ELR (cell line): ENCODE results near the gene MYLK2.

ENCODE experiments used
- DNase-seq: peaks from one replicate; pipeline ENCODE4 v3.0.0-alpha.2; 2015; ENCODE audit warnings: low read depth

The MYLK2 gene

DNA sequence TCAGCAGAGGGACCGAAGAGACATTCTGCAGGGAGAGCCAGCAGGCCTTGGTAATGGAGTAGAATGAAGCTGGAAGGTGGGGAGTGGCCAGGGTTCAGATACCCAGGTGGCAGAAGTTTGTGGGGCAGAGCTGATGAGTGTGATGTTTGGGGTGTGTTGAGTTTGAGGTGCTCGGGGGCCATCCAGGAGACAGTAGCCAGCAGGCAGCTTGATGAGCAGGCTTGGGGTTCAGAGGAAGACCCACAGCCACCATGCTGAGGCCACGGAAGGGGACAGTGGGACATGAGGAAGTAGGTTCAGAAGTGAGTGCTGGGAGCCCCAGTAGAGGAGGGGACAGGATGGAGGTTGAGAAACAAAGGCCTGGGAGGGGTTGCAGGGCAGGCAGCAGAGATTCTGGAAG, 37.4 kb downstream of the MYLK2 start:
- no peak for DNase-seq

DNA sequence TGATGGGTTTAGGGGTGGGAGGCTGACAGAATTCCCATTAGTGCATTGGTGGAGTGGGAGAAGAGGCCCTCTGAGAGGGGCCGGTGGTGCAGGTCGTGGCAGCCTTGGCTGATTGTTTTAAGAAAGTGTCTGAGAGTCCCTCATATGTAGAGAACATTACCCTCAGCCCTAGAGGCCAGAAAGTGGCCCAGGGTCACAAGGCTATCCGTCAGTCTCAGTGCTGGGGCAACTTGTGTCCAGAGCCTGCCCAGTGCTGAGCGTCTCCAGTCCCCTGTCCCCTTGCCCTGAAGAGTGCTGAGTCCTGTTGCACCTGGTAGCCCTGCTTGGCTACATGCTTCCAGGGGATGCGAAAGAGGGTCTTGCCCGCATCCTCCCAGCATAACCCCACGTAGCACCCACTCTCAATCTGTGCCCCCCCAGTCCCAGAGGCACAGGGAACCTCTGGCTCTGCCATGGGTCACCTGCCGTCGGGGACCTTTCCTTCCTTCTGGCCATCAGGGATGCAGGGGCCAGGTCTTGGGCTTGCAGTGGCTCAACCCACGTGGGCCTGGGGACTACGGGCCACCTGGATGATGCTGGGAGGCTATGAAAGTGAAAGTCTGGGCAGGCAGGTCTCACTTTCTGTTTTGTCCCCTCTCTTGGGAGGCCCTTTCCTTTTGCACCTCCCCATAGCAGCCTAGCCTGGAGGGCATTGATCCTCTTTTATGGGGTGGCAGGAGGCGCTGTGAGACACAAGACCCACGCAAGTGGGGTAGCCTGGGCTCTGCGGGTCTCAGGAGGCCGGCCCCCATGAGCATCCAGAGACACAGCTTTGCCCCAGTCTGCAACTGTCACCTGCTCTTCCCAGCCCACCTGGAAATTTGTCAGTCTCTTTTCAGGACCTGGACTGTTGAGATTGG, 39.0 kb downstream of the MYLK2 start:
- DNase-seq = no peak

DNA sequence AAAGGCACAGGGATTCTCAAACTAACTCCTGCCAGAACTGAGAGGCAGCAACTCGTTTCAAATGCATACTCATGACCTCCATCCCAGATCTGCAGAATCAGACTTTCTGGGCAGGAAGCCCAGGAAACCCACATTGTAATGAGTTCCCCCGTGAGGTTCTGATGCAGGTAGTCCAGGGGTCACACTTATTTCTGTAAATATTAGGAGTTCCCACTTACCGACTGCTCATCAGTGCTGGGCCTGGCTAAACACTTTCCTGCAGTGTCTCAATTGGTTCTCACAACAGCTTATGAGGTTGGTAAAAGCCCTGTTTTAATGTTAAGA, 39.6 kb downstream of the MYLK2 start:
- no peak for DNase-seq

DNA sequence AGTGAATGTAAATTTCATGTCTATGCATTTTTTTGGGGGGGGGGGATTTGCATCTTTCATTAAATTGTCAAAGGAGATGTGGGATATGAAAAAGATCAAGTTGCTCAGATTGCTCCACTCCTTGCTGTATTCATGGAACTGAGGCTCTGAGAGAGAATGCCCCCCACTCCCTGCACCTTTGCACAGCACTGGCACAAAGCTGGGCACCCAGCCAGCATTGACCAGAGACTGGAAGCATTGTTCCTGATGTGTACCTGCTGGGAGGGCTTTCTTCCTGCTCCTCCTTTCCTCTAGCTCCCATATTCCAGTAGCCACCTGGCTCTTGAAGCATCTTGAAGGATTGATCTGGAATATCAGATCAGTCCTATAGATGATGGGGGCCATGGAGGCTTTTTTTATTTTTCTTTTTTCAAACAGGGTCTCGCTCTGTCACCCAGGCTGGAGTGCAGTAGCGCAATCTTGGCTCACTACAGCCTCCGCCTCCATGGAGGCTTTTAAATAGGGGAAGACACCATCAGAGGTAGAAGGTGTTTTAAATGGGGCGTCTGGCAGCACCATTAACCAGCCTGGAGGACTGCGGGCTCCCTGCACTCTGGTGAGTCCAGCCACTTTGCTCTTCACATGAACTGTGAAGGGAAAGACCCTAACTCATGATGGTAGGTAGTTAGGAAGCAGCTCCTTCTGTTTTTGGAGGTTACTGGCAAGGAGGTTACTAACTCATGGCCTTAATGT, 40.3 kb downstream of the MYLK2 start:
- no peak for DNase-seq

DNA sequence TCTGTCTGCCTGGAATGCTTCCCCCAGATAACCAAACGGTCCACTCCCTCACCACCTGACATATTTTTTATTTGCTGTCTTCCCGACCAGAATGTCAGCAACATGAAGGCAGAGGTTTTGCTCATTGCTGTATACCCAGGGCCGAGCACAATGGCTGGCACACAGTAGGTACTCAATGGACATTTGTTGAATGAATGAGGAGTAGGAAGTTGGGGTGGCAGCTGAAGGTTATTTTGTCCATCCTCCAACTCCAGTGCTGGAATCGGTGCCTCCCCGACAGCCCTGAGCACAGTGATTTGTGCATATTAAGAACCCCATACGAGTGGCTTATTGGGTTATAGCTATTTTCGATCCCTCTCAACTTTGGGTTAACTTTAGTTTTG, 40.8 kb downstream of the MYLK2 start:
- DNase-seq = no peak

DNA sequence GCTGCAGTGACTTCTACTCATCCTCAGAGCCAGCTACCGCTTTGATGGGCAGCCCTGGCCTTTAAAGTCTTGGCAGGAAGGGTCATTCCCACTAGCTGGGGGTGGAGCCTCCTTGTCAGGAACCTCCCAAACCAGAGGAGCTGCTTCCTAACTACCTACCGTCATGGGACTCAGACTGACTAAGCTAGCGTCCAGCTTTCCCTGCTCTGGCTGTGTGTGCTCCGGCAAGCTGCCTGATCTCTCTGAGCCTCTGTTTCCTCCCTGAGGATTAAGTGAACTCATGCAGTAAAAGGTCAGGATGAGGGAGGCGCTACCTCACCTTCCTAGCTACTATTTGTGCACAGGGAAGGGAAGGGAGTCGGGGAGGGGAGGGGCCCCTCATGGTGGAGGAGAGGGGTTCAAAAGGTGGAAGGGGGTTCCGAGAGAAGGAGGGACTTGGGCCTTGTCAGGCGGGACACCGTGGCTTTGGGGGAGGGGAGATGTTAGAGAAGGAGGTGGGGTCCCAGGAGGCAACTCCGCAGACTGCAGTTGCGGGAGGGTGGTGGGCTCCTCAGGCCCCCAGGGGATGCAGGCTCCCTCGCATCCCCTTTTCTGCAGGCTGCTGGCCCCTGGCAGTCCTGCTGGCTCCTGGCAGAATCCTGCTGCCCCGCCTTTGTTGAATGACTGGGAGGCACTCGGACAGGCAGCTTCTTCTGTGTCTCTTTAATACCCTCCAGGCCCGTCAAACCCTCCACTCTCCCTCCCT, 41.4 kb downstream of the MYLK2 start:
- DNase-seq = peak; percentile 60

DNA sequence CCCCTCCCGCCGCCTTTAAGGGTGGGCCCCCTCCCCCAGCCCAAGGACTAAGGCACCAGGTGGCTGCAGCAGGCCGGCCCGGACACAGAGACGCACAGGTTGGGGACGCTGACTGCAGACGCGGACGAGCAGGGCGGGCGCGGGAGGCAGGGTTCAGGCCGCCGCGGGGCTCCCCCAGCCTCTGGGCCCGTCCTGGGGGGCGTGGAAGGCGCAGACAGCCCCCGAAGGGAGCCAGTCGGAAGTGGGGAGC, 41.9 kb downstream of the MYLK2 start:
- no peak for DNase-seq

DNA sequence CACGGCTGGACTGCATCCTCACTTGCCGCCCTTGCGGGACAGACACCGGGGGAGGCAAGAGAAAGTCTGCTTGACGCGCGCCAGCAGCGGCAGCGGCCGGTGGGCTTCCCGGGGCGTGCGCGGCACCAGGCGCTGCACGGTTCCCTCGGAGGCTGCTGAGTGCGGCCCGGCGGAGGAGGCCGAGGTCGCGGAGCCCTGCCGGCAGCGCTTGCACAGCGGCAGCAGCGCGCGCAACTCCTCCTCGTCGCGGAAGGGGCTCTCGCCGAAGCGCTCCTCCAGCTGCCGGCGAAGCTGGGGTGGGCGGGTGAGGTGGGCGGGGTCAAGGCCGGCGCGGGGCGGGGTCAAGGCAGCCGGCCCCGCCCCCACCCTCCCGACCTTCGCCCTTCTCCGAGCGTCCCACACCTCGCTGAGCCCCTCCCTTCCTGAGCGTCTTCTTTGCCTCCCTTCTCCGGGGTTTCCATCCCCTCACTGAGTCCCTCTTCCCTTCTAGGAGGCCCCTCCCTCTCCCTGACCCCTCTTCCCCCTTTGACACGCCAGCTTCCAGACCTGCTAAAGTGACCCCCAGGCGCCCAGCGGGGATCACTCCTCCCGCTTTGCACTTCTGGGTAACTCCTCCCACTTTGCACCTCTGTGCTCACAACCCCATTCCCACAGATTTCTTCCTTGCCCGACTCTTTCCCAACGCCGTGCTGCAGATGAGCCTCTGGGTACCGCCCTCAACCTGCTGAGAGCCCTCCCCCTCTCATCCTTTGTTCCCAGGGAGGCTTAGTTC, 42.4 kb downstream of the MYLK2 start:
- DNase-seq = peak; percentile 55

DNA sequence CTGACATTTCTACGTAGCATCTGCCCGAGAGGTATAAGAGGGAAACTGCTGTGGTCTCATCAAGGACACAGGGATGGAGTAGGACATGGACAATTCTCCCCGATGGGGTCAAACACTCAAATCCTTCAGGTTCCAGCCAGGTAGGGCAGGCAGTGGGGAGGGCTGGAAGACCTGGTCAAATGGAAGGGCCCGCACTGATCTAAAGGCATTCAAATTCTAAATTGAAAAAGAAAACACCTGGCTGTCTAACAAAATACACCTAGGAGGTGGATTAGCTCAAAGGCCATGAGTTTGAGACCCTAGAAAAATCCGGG, 43.0 kb downstream of the MYLK2 start:
- DNase-seq = no peak

DNA sequence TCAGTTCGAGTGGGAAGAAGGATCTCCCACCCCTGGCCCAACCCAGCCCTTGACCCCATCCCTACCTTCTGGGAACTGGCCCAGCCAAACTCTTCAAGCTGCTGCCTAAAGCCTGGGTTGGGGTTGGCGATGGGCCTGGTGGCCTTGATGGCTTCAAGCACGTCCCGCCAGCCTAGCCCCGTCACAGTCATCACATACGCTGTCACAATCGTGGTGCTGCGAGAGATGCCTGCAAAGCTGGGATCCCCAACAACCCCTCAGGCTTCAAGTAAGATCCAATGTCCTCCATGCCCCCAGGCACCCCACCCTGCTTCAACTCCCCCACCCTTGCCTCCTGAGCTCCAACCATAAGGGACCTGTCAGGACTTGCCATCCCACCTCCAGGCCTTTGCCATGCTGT, 43.4 kb downstream of the MYLK2 start:
- no peak for DNase-seq

DNA sequence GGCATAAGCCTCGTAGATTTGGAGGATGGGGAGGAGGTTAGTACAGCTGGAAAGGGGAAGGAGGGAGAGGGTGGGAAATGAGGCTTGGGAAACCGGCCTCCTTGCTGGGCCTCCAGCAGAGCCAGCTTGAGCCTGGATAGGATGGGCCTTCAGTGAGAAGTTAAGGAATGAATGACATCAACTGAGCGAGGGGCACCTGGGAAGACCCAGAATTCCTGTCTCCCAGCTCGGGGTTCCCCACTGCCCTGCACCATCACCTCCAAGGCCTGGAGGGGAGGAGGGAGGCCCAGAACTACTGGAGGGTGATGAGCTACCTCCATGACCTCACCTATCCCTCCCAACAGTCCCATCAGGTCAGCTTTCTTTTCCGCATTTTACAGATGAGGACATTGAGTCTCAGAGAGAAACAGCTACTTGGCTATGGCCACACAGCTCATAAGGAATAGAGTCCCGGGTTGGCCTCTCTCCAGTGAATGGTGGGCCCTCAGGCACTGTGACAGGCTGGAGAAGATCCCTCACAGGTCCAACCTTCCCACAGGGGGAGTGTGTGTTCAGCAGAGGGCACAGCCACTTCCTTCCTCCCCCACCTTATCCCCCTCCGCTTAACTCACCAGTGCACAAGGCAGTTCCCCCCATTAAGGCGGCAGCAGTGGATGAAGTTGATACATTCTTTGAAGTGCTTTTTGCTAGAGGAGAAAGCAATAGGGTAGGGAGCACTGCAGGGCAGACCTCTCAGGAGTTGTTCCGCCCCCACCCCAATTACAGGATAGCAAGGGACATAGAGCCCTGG, 44.3 kb downstream of the MYLK2 start:
- DNase-seq = no peak

DNA sequence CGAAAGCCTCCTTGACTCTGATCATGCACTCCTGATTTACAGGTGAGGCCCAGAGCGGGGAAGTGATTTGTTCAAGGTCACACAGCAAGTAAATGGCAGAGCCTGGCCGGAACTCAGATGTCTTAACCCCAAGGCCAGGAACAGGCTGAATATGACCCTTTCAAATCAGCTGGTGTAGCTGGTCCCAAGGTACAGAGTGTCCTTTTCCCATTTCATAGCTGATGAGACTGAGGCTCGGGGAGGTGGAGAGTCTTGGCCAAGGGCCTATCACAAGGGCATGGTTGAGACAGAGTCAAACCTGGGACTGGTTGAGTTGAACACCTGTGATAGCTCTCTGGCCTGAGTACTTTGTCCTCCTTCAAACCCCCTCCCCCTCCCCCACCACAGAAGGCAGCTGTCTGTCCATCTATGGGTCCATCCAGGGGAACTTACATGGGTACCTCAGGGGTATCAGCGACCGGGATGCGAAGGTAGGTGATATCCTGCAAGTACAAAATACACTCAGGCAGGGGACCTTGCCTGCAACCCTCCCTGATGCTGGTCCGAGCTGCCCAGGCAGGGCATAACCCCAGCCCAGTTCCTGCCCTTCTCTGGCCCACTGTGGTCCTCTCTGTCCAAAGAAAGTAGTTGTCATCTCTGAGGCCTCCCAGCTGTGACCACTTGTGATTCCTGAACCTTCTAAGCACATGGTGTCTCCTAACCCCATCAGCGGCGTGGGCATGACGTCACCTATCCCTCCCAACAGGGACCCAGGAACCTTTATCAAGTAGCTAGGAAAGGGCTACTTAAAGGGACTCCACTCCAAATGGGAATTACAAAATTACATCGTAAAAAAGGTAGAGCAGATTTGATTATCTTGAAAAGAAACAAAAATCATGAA, 45.6 kb downstream of the MYLK2 start:
- DNase-seq = no peak

DNA sequence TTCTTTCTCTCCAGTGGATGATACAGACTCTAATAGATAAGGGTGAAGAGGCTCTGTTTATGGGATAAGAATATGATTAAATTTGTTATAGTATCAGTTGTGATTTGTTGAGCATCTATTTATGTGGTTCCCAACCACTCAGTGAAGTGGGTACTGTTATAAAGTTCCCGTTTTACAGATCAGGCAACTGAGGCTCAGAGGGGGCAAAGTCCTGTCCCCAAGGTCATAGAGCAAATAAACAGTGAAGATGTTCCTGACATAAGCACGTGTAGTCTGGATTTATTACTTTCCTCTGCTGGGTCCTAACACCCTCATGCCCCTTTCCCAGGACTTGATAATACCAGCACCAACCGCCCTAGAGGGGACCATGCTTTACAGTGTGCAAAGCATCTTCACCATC, 47.1 kb downstream of the MYLK2 start:
- no peak for DNase-seq

DNA sequence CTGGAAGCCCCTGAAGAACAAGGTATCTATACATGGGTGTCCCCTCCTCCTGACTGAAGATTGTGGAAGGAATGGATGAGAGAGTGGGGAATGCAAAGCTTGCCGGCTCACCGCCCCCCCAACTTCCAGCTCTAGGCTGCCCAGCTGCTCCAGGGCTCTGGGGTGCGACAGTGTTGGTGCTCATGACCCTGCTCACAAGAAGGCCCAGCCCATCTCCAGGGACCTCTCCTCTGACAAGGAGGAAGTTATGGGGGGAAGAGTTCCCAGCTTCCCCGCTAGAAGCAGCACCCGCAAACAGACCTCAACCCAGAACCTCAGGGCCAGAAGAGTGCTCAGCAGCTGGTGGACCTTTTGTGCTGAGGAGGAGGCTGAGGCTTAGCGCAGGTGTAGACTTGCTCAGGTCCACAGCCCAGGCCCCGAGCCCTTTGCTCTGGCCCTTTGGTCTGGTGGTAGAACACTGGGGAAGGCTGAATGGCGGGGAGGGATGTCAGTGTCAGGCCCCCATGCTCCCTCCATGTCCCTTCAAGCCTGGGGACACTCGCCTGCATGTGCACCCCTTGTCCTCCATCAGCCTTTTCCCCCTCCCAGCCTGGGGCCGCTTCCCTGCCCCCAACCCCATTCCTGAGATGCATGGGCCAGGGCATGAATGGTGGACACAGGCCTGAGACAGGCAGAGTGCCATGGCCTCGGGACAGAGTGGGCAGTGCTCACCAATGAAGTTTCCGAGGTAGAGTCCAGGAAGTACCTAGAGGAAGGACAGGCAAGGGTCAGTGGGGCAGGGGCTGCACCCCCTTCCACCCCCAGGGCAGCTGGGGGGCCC, 49.9 kb downstream of the MYLK2 start:
- no peak for DNase-seq

DNA sequence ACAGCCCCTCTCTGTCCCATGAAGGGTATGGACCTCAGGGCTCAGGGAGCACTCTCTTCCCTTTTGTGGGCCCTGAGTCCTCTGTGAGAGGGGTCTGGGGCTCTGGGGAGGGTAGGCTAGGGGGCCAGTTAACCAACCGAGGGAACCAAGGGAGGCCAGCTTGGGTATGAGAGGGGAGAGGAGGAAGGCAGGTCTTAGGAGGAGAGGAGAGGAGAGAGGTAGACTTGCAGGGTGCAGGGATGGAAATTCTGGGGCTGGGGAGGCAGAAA, 50.5 kb downstream of the MYLK2 start:
- no peak for DNase-seq

DNA sequence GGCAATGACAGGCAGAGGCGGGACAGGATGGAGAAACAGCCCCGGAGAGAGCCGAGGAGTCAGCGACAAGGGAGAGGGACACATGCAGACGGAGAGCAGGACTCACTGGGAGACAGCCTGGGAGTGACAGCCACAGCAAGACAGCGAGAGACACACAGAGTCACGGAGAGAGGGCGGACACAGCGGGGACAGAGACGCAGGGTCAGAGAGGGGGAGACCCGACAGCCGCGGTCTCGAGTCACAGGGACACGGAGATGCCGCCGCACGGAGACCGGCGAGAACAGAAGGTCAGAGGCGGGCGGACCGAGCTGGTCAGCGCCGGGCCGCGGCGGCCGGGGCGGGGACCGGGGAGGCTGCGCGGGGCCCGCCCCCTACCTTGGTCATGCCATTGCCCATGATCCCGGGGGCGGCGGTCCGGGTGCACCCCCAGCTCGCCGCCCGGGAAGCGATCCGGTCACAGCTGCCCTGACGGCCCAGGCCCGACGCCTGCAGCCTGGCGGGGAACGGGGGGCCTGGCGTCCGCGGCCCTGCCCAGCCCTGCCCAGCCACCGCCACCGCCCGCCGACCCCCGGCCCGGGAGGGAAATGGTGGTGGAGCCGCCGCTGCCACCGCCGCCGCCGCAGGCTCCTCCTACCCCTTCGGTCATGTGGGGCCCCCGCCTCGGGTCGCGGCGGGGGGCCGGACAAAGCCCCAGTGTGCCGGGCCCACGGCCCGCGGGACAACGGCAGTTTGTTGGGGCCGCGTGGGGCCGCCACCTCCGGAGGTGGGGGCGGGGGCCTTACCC, 51.0 kb downstream of the MYLK2 start, which contains the start of the genes DUSP15 and TTLL9:
Gene DUSP15 (minus strand): TSS at position 586 of the 784 bp plus-strand sequence. CDS start 190 bp downstream, at position 396.
Gene TTLL9 (plus strand): TSS at position 693 of the 784 bp plus-strand sequence. CDS start 493 bp downstream, outside the sequence.
- peak; percentile 23 for DNase-seq

DNA sequence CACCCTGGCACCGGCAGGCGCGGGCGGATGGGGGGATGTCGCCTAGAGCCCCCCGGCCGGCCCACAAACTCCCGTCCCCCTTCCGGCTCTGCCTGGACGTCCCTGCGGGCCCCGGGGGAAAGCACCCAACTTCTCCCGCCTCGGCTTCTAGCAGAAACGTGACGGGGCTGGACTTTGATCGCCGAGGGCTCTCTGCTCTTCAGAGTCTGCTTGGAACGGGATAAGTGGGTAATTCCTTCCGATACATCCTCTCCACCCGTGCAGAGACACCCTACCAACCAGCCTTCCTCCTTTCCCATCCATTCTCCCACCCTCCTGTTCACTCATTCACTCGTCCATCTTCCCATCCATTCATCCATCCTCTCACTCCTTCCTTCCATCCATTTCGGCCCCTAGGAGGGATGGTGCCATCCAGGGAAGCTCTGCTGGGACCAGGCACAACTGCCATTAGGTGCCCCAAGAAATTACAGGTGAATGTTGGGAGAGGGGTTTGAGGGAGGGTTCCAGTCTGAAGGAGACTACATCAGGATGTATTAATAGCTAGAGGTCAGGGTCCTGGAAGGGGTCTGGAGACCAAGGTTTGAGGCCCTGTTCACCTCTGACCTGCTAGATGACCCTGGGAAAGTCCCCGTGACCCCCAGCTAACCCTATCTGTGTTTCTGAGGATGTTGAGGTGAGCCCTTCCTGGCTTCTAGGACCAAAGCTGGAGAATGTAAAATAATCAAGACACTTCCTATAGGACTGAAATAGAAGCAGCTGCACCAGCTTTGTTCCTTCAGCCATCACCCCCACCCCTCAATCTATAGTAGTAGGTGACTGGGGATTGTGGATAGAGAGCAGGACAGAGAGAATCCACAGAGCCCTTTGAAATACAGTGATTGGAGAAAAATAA, 51.8 kb downstream of the MYLK2 start:
- DNase-seq = no peak

DNA sequence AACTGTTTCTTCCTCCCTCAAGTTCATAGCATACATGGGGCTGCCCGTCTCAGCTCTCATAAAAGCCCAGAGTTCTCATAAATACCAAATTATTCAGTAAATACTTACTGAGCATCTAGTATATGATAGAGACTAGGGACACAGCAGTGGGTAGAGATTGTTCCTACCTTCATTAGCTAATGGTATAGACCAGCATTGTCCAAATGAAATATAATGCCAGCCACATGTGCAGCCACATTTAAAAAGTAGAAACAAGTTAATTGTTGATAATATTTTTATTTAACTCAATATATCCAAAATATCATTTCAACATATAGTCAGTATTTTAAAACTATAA, 52.4 kb downstream of the MYLK2 start:
- DNase-seq = no peak
